Erythroblast (primary cell): ENCODE data around the gene FAM135A.
A peak's percentile ranks its signal among the peaks of the same experiment; 100 is the strongest.
"Not testable (repeated sequence)": the region's sequence is repeated elsewhere in the genome, so short reads cannot be mapped to it uniquely, and the experiment has no call there.

ENCODE experiments used
- DNase-seq, 2 experiments: peaks; one replicate each; lab custom pipeline; 2025; lab: John Stamatoyannopoulos, UW
- GATA1 ChIP-seq: IDR thresholded peaks from 2 replicates; pipeline ENCODE4 v1.6.1; 2011; ENCODE audit warnings: low read depth, mild to moderate bottlenecking, control low read depth, low read length, moderate library complexity
- POLR2A ChIP-seq: IDR thresholded peaks from 2 replicates; pipeline ENCODE4 v1.6.1; 2011; ENCODE audit warnings: mild to moderate bottlenecking, low read length

Gene FAM135A

GRCh38 chr6:70510600-70510999 lies 97.3 kb downstream of the FAM135A start:
- no peak for TF ChIP-seq POLR2A
- no peak for TF ChIP-seq GATA1
- no peak for DNase-seq

- TF ChIP-seq POLR2A (no peak), GATA1 (no peak)
- no peak for DNase-seq
Measured at GRCh38 chr6:70518723-70519122, 105.4 kb downstream of the FAM135A start.

DNA sequence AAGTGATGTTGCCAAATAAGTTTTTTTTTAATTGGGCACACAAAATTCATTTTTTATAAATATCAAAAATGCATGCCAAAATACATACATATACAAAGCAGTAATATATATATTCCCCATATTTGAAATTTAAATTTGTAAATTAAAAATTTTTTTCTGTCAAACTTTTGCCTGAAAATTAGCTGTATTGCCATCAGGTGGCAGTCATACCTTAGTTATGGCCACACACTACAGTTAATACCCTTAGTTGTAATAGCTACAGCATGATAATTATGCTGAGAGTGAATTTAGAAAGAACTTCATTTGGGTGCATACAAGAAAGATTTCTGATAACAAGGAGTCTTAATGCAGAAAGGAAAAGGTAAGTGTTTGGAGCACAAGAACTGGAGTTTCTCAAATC lies 107.3 kb downstream of the FAM135A start:
- DNase-seq = peak; percentile 19 to 50
- TF ChIP-seq GATA1 (no peak), POLR2A (no peak)

- no peak for DNase-seq
- no peak for TF ChIP-seq POLR2A
- TF ChIP-seq GATA1 = no peak
Measured at GRCh38 chr6:70524721-70525286, 111.5 kb downstream of the FAM135A start.

DNA sequence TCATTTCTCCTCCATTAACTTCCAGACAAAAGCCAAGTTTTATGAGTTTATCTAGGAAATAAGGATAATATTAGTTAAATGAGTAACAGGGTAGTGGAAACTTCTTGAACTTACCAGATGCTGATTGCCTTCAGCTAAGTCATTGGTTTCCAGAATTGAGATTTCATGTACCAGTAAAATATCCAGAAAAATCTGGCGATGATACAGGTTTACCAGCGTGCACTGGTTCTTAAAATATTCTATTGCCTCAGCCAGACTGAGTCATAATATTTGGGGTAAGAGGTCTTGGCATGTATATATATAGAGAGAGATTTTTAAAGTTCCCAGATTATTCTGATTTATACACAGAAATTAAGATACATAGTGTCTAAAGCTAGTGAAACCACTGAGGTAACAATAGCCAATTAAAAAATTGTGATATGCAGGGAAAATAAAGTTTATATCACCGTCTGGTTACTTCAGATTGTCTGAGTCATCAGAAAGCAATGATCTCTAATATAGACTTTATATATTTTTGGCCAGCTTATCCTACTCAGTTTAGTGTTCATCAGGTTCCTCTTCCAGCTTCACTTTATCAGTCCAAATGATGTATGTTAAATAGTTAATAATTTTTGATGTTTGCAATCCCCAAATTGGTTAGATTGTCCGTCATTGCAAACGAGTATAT lies 113.9 kb downstream of the FAM135A start:
- no peak for DNase-seq
- no peak for TF ChIP-seq GATA1
- no peak for TF ChIP-seq POLR2A

DNA sequence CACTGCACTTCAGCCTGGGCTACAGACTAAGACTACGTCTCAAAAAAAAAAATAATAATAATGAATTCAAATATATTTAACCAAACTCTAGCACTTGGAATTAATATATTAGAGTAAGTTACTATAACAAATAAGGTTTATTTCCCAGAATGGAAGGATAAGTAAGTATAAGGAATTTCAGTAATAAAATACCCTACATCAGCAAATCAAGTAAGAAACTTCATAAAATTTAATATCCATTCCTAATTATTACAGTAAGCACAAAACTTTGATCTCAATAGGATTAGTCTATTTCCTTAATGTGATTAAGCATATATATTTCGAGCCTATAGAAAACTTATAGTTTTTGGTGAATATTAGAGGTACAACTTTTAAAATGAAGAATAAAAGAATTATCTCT lies 116.7 kb downstream of the FAM135A start:
- TF ChIP-seq POLR2A (no peak), GATA1 (no peak)

DNA sequence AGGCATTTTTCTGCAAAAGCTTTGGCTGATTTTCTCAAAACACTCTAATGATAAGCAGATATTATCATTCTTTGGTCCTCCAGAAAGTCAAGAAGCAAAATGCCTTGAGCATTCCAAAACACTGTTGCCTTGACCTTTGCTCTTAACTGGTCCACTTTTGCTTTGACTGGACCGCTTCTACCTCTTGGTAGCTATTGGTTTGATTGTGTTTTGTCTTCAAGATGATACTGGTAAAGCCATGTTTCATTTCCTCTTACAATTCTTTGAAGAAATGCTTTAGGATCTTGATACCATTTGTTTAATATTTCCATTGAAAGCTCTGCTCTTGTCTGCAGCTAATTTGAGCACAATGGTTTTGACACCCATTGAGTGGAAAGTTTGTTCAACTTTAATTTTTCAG lies 117.8 kb downstream of the FAM135A start:
- TF ChIP-seq POLR2A (no peak), GATA1 (no peak)
- DNase-seq = no peak

More for the DNA sequence above, 116.7 kb downstream of the FAM135A start:
- DNase-seq = no peak

DNA sequence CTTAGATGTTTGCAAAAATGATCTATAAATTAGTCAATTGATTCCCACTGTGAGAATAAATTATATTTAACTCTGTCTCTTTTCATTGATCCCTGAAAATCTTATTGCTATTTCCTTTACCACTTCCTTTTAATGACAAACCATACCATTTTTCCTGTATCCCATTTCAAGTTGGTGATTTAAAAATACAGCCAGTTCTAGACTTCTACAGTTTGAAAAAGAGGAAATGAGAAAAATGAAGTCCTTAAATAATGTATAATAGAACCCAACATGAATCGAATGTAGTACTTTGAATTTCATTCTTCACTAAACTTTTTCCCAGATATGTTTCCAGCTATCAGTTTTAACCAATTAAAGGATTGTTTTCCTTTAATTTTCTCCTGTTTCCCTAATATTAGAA lies 124.0 kb downstream of the FAM135A start:
- DNase-seq = no peak
- TF ChIP-seq POLR2A (no peak), GATA1 (no peak)

GRCh38 chr6:70538376-70538775 lies 125.1 kb downstream of the FAM135A start:
- TF ChIP-seq POLR2A = no peak
- TF ChIP-seq GATA1 = no peak
- DNase-seq = no peak

GRCh38 chr6:70547313-70547712 lies 134.0 kb downstream of the FAM135A start:
- DNase-seq = peak; percentile 3 to 19
- no peak for TF ChIP-seq GATA1
- no peak for TF ChIP-seq POLR2A

GRCh38 chr6:70547905-70548304 lies 134.6 kb downstream of the FAM135A start:
- TF ChIP-seq GATA1 (no peak), POLR2A (no peak)
- no peak for DNase-seq

- no peak for DNase-seq
- TF ChIP-seq GATA1 = no peak
- no peak for TF ChIP-seq POLR2A
Measured at GRCh38 chr6:70549327-70549726, 136.0 kb downstream of the FAM135A start.

GRCh38 chr6:70551566-70551965 lies 138.3 kb downstream of the FAM135A start:
- no peak for TF ChIP-seq GATA1
- TF ChIP-seq POLR2A = no peak
- DNase-seq = no peak

DNA sequence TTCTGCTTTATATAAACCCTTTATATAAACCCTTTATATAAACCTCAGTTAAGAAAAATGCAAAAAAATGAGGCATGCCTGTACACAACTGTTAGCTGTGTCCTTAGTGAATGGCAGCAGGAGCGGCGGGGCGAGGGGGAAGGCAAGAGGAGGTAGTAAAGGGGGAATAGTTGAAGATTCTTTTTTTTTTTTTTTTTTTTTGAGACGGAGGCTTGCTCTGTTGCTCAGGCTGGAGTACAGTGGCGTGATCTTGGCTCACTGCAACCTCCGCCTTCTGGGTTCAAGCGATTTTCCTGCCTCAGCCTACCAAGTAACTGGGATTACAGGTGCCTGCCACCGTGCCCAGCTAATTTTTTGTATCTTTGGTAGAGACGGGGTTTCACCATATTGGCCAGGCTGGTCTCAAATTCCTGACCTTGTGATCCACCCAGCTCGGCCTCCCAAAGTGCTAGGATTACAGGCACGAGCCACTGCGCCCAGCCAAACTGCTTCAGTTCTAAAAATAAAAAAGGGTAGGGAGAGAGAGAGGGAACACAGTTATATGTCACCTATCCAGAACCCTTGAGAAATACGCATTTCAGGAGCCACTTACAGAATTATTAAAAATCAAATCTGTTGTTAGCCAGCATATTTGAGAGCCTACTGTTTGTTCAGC lies 139.1 kb downstream of the FAM135A start:
- not testable (repeated sequence) for DNase-seq
